Calu3 (cell line): ENCODE results near the gene ZC3HAV1. TPM values are rescaled to one million over a fixed set of nuclear protein-coding genes. Genes with fewer than 3 reads are reported as not detected.

Experiments
- BruUV-seq: library from RNA; stranded (reverse); fragments of 400-500 nt; replicated peaks from 2 replicates; lab custom pipeline; 2021; lab: Mats Ljungman, UMichigan
- CTCF ChIA-PET: fragments of 300-600 bp; sonication (Branson Sonifier 250); formaldehyde crosslinking; loops from one replicate; lab custom pipeline; 2022; ENCODE audit warnings: antibody characterized with exemption; lab: Charles Lee
- DNase-seq: peaks from one replicate; pipeline ENCODE4 v3.0.0; 2022
- H3K27ac Mint-ChIP-seq: one replicate; pipeline ENCODE4 v1.8.0; 2022; ENCODE audit warnings: mixed read lengths; ENCODE audit not compliant: unreplicated experiment
- H3K27me3 Mint-ChIP-seq: one replicate; pipeline ENCODE4 v1.8.0; 2022; ENCODE audit warnings: mixed read lengths; ENCODE audit not compliant: unreplicated experiment
- H3K36me3 Mint-ChIP-seq: one replicate; pipeline ENCODE4 v1.8.0; 2022; ENCODE audit warnings: mild to moderate bottlenecking, moderate library complexity, mixed read lengths; ENCODE audit not compliant: insufficient read depth, unreplicated experiment
- H3K4me1 Mint-ChIP-seq: one replicate; pipeline ENCODE4 v1.8.0; 2022; ENCODE audit warnings: mild to moderate bottlenecking, low read depth, mixed read lengths; ENCODE audit not compliant: unreplicated experiment
- H3K4me3 Mint-ChIP-seq: one replicate; pipeline ENCODE4 v1.8.0; 2022; ENCODE audit warnings: mild to moderate bottlenecking, low read depth, moderate library complexity, mixed read lengths; ENCODE audit not compliant: unreplicated experiment
- H3K9me3 Mint-ChIP-seq: one replicate; pipeline ENCODE4 v1.8.0; 2022; ENCODE audit warnings: low read depth, mixed read lengths; ENCODE audit not compliant: unreplicated experiment
- CTCF ChIP-seq: fragments of 200-600 bp; IDR thresholded peaks from one replicate; pipeline ENCODE4 v1.8.0; 2022; ENCODE audit warnings: antibody characterized with exemption; ENCODE audit not compliant: unreplicated experiment
- intact Hi-C: fragments of 100-400 bp; cut with micrococcal nuclease; formaldehyde crosslinking; loops from one replicate; pipeline ENCODE4 v1.10.0; 2022; ENCODE audit not compliant: unreplicated experiment
- total RNA-seq: library from RNA; stranded (reverse); gene quantifications from 2 replicates; pipeline ENCODE4 v1.2.3, GENCODE V29; 2022

Gene ZC3HAV1
- total RNA-seq, 1 experiment from 2014 or later, result 63.4 TPM

GRCh38 chr7:139112316-139112715, 2.8 kb upstream of the ZC3HAV1 start:
- CTCF ChIA-PET, result no interaction called here
- Mint-ChIP-seq H3K4me3 (no peak overlapping the region), H3K27ac (peak overlapping the region; percentile 48), H3K9me3 (no peaks in the 10 kb centered on the region), H3K27me3 (no peaks in the 10 kb centered on the region), H3K36me3 (peaks cover 29% of the 10 kb centered on the region), H3K4me1 (peaks cover 23% of the 10 kb centered on the region)
- no peak for TF ChIP-seq CTCF
- intact Hi-C loops, result no loop called here
- DNase-seq, result no peak
- no TSS peak for BruUV-seq

DNA sequence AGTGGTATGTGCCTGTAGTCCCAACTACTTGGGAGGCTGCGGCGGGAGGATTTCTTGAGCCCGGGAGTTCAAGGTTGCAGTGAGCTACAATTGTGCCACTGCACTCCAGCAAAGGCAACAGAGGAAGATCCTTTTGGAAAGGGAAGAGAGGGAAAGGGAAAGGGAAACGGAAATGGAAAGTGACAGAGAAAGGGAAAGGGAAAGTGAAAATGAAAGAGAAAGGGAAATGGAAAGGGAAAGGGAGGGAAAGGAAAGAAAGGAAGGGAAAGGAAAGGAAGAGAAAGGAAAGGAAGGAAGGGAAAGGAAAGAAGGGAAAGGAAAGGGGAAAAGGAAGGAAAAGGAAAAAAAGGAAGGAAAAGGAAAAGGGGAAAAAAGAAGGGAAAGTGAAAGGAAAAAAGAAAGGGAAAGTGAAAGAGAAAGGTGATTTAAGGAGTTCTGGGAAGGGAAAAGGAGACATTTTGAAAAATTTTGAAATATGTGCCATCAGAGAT, 2.3 kb upstream of the ZC3HAV1 start:
- peaks cover 20% of the 10 kb centered on the region for H3K4me1 Mint-ChIP-seq
- peak overlapping the region; percentile 48 for H3K27ac Mint-ChIP-seq
- H3K9me3 Mint-ChIP-seq, result no peaks in the 10 kb centered on the region
- no peaks in the 10 kb centered on the region for H3K27me3 Mint-ChIP-seq
- CTCF ChIA-PET, result no interaction called here
- no peak for TF ChIP-seq CTCF
- BruUV-seq, result no TSS peak
- no peak overlapping the region for H3K4me3 Mint-ChIP-seq
- DNase-seq, result no peak
- intact Hi-C loops, result no loop called here
- H3K36me3 Mint-ChIP-seq, result peaks cover 34% of the 10 kb centered on the region

GRCh38 chr7:139111147-139111546, 1.6 kb upstream of the ZC3HAV1 start:
- no TSS peak for BruUV-seq
- CTCF ChIA-PET, result no interaction called here
- Mint-ChIP-seq H3K4me3 (no peak overlapping the region), H3K27me3 (no peaks in the 10 kb centered on the region), H3K27ac (no peak overlapping the region), H3K36me3 (peaks cover 34% of the 10 kb centered on the region), H3K9me3 (no peaks in the 10 kb centered on the region), H3K4me1 (peaks cover 19% of the 10 kb centered on the region)
- intact Hi-C loops, result no loop called here
- DNase-seq, result no peak
- no peak for TF ChIP-seq CTCF

DNA sequence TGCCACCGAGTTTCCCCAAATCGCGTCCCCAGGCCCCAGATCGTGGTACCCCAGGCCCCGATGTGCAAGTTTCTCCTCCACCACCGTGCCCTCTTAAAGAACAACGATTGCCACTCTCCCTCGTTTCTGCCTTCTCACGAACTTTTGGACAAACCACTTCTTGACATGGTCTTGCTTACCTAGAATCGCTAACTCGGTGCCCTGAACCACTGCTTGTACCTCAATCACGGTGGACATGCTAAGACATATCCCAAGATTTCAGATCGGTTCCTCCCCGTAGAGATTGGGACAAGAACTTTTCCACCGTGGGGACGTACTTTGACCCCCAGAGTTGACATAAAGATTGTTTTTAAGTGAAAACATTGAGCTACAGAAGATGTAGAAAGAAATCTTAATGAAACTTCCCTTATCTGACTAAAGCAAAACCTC, 477 bp upstream of the ZC3HAV1 start:
- Mint-ChIP-seq H3K36me3 (peaks cover 34% of the 10 kb centered on the region), H3K27ac (peak overlapping the region; percentile 61), H3K4me1 (peaks cover 19% of the 10 kb centered on the region), H3K4me3 (peak overlapping the region; percentile 94), H3K27me3 (no peaks in the 10 kb centered on the region), H3K9me3 (no peaks in the 10 kb centered on the region)
- BruUV-seq, result no TSS peak
- CTCF ChIA-PET, result no interaction called here
- TF ChIP-seq CTCF, result no peak
- intact Hi-C loops, result loop anchor here (10.0 kb wide), 1 partner anchor 125 kb away; the partner anchor contains the start of gene UBN2
- no peak for DNase-seq
